Measurements from ENCODE around the gene LRRC53. TPM values are rescaled to one million over a fixed set of nuclear protein-coding genes. Genes with fewer than 3 reads are reported as not detected.

LRRC53 gene
- total RNA-seq, 1 donor from 2014 or later, result not detected

DNA sequence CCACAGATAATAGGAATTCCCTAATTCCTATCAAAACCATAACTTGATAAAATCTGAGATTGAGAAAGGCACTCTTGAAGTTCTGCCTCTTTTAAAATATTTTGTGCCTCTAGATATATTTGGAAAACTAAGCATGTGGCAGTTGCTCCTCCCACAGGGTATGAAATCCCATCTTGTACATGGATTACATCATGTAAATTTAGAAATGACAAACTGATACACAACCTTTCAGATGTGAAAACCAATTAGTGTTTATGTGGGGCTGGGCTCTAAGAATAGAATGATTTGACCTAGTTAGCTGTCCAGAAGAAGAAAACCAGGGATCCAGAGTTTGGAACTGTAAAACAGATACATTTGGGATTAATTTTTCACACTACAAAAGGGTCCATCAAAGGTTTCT lies 15.7 kb downstream of the LRRC53 start:
- DNase-seq (ENCODE audit: extremely low spot score in 2 of 2), result no peak
- H3K9me3 ChIP-seq, result no peaks in the 10 kb centered on the region
- H3K36me3 ChIP-seq, result no peaks in the 10 kb centered on the region
- TF ChIP-seq POLR2AphosphoS5 (IDR thresholded peaks at IDR 0.05; ENCODE audit: insufficient read depth in 1 of 2, low read depth in 1 of 2), result no peak
- no peak for TF ChIP-seq CTCF (IDR thresholded peaks at IDR 0.05)
- TF ChIP-seq POLR2A (IDR thresholded peaks at IDR 0.05), result no peak
- H3K27me3 ChIP-seq, result no peaks in the 10 kb centered on the region
- intact Hi-C loops (cut with DNase I), result no loop called here
- no peak overlapping the region for H3K4me3 ChIP-seq
- H3K4me1 ChIP-seq, result no peaks in the 10 kb centered on the region
- no peak overlapping the region for H3K27ac ChIP-seq

GRCh38 chr1:74486036-74486435 lies 26.4 kb downstream of the LRRC53 start:
- TF ChIP-seq POLR2A (IDR thresholded peaks at IDR 0.05) (no peak), CTCF (IDR thresholded peaks at IDR 0.05) (no peak), POLR2AphosphoS5 (IDR thresholded peaks at IDR 0.05; ENCODE audit: insufficient read depth in 1 of 2, low read depth in 1 of 2) (no peak)
- Histone ChIP-seq H3K27ac (no peak overlapping the region), H3K9me3 (no peaks in the 10 kb centered on the region)

GRCh38 chr1:74485622-74486021 lies 26.8 kb downstream of the LRRC53 start:
- TF ChIP-seq POLR2A (IDR thresholded peaks at IDR 0.05) (no peak), CTCF (IDR thresholded peaks at IDR 0.05) (no peak), POLR2AphosphoS5 (IDR thresholded peaks at IDR 0.05; ENCODE audit: insufficient read depth in 1 of 2, low read depth in 1 of 2) (no peak)
- Histone ChIP-seq H3K4me1 (no peaks in the 10 kb centered on the region), H3K27me3 (no peaks in the 10 kb centered on the region), H3K4me3 (no peak overlapping the region), H3K27ac (no peak overlapping the region), H3K9me3 (no peaks in the 10 kb centered on the region), H3K36me3 (no peaks in the 10 kb centered on the region)
- intact Hi-C loops (cut with DNase I), result no loop called here
- DNase-seq (ENCODE audit: extremely low spot score in 2 of 2), result no peak

More at GRCh38 chr1:74486036-74486435, 26.4 kb downstream of the LRRC53 start:
- no peak for DNase-seq (ENCODE audit: extremely low spot score in 2 of 2)
- intact Hi-C loops (cut with DNase I), result no loop called here
- H3K27me3 ChIP-seq, result no peaks in the 10 kb centered on the region
- H3K36me3 ChIP-seq, result no peaks in the 10 kb centered on the region
- no peak overlapping the region for H3K4me3 ChIP-seq
- H3K4me1 ChIP-seq, result no peaks in the 10 kb centered on the region

DNA sequence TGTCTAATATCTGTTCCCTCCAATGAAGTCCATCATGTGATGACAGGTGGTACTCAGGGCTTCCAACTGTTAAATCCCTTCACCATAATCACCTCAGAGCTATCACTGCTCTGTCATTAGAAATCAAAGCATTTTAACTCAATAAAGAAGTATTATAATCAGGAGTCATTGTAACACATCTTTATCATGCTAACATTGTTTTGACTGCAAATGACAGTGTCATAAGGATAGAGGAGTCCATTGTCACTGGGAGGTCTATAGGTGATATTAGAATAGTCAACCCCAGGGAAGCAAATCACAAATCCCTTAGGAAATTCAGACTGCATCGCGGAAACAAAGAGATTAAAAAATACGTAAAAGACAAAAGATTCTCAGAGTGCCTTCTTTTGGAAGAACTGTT lies 30.8 kb downstream of the LRRC53 start:
- Histone ChIP-seq H3K27me3 (no peaks in the 10 kb centered on the region), H3K4me3 (no peak overlapping the region), H3K9me3 (no peaks in the 10 kb centered on the region), H3K4me1 (no peaks in the 10 kb centered on the region), H3K36me3 (no peaks in the 10 kb centered on the region), H3K27ac (no peak overlapping the region)
- no peak for TF ChIP-seq POLR2A (IDR thresholded peaks at IDR 0.05)
- no peak for TF ChIP-seq POLR2AphosphoS5 (IDR thresholded peaks at IDR 0.05; ENCODE audit: insufficient read depth in 1 of 2, low read depth in 1 of 2)
- no peak for TF ChIP-seq CTCF (IDR thresholded peaks at IDR 0.05)
- intact Hi-C loops (cut with DNase I), result no loop called here
- DNase-seq (ENCODE audit: extremely low spot score in 2 of 2), result no peak

GRCh38 chr1:74480068-74480467 lies 32.3 kb downstream of the LRRC53 start:
- intact Hi-C loops (cut with DNase I), result no loop called here
- H3K27me3 ChIP-seq, result no peaks in the 10 kb centered on the region
- no peak overlapping the region for H3K27ac ChIP-seq
- TF ChIP-seq CTCF (IDR thresholded peaks at IDR 0.05) (no peak), POLR2A (IDR thresholded peaks at IDR 0.05) (no peak), POLR2AphosphoS5 (IDR thresholded peaks at IDR 0.05; ENCODE audit: insufficient read depth in 1 of 2, low read depth in 1 of 2) (no peak)
- H3K36me3 ChIP-seq, result no peaks in the 10 kb centered on the region
- H3K4me1 ChIP-seq, result no peaks in the 10 kb centered on the region
- no peak for DNase-seq (ENCODE audit: extremely low spot score in 2 of 2)
- no peaks in the 10 kb centered on the region for H3K9me3 ChIP-seq
- no peak overlapping the region for H3K4me3 ChIP-seq
